BLaER1 (cell line): ENCODE data around the gene LMBR1.
"Not testable (repeated sequence)": the region's sequence is repeated elsewhere in the genome, so short reads cannot be mapped to it uniquely, and the experiment has no call there.

Experiments used
- H3K27ac ChIP-seq: shearing (Covaris generic); formaldehyde crosslinking; 2 replicates; pipeline ENCODE4 v1.8.1; 2022
- H3K27me3 ChIP-seq: shearing (Covaris generic); formaldehyde crosslinking; 2 replicates; pipeline ENCODE4 v1.8.1; 2022
- H3K36me3 ChIP-seq: shearing (Covaris generic); formaldehyde crosslinking; 2 replicates; pipeline ENCODE4 v1.8.1; 2022
- H3K4me1 ChIP-seq: shearing (Covaris generic); formaldehyde crosslinking; 2 replicates; pipeline ENCODE4 v1.8.1; 2022
- H3K4me2 ChIP-seq: shearing (Covaris generic); formaldehyde crosslinking; 2 replicates; pipeline ENCODE4 v1.8.1; 2022
- H3K4me3 ChIP-seq: shearing (Covaris generic); formaldehyde crosslinking; 2 replicates; pipeline ENCODE4 v1.8.1; 2022
- H3K9ac ChIP-seq: shearing (Covaris generic); formaldehyde crosslinking; 2 replicates; pipeline ENCODE4 v1.8.1; 2022
- H3K9me3 ChIP-seq: shearing (Covaris generic); formaldehyde crosslinking; 2 replicates; pipeline ENCODE4 v1.8.1; 2022
- H4K20me1 ChIP-seq: shearing (Covaris generic); formaldehyde crosslinking; 2 replicates; pipeline ENCODE4 v1.8.1; 2022
- Cebpa-rat ChIP-seq: shearing (Covaris generic); IDR thresholded peaks from 2 replicates; pipeline ENCODE4 v1.8.1; 2022

Gene LMBR1

GRCh38 chr7:156655983-156656382 lies 237.0 kb downstream of the LMBR1 start:
- H3K36me3 ChIP-seq = no peaks in the 10 kb centered on the region
- no peak overlapping the region for H3K9ac ChIP-seq
- no peak for TF ChIP-seq Cebpa-rat
- no peak overlapping the region for H3K27ac ChIP-seq
- H3K4me1 ChIP-seq = peaks cover 29% of the 10 kb centered on the region
- H3K9me3 ChIP-seq = no peaks in the 10 kb centered on the region
- no peaks in the 10 kb centered on the region for H4K20me1 ChIP-seq
- peak overlapping the region; percentile 66 for H3K4me2 ChIP-seq
- no peak overlapping the region for H3K4me3 ChIP-seq
- H3K27me3 ChIP-seq = no peaks in the 10 kb centered on the region

DNA sequence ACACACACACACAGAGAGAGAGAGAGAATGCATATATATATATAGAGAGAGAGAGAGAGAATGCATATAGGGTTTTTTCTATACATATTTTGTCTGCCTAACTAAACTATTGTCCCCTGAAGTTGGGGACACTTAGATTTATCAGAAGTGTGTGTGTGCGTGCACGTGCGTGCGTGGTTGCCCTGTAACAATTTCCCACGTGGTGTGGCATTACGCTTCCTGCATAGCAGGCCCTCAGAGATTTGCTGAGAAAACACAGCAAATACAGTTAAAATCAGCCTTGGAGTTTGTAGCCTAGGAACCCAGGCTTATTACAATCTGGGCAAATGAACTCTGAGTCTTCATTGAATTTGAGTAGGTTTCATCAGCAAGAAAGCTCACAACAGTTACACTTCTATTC lies 237.7 kb downstream of the LMBR1 start:
- no peak for TF ChIP-seq Cebpa-rat
- H3K4me3 ChIP-seq = no peak overlapping the region
- H3K27me3 ChIP-seq = no peaks in the 10 kb centered on the region
- no peaks in the 10 kb centered on the region for H4K20me1 ChIP-seq
- H3K4me1 ChIP-seq = peaks cover 29% of the 10 kb centered on the region
- no peak overlapping the region for H3K9ac ChIP-seq
- H3K36me3 ChIP-seq = no peaks in the 10 kb centered on the region
- no peak overlapping the region for H3K27ac ChIP-seq
- H3K4me2 ChIP-seq = peak overlapping the region; percentile 66
- no peaks in the 10 kb centered on the region for H3K9me3 ChIP-seq

- H3K27me3 ChIP-seq = no peaks in the 10 kb centered on the region
- peak overlapping the region; percentile 66 for H3K4me2 ChIP-seq
- no peak overlapping the region for H3K9ac ChIP-seq
- H3K4me3 ChIP-seq = no peak overlapping the region
- H4K20me1 ChIP-seq = no peaks in the 10 kb centered on the region
- no peaks in the 10 kb centered on the region for H3K36me3 ChIP-seq
- no peak overlapping the region; the same call in 1 of the 2 replicates for H3K27ac ChIP-seq
- H3K9me3 ChIP-seq = no peaks in the 10 kb centered on the region
- peaks cover 29% of the 10 kb centered on the region for H3K4me1 ChIP-seq
- TF ChIP-seq Cebpa-rat = no peak
Observed at GRCh38 chr7:156654511-156655234, 238.3 kb downstream of the LMBR1 start.

DNA sequence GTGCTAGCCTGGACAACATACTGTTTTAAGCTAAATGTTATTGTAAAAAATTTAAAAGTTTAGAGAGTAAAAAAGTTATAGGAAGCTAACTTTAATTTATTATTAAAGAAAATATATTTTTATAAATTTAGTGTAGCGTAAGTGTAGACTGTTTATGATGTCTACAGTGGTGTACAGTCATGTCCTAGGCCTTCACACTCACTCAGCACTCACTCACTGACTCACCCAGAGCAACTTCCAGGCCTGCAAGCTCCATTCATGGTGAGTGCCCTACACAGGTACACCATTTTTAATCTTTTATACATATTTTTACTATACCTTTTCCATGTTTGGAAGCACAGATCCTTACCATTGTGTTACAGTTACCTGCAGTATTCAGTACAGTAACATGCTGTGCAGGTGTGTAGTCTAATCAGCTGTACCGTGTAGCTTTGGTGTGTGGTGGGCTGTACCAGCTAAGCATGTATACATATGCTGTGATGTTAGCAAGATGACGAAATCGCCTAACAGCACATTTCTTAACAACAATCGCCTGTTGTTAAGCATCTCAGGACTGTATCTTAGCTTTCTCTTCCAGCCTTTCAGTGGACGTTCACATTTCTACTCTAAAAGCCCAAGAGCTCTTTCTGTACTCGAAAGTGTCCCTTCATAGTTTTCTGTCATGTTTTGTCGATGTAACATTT lies 240.0 kb downstream of the LMBR1 start:
- H3K27me3 ChIP-seq = no peaks in the 10 kb centered on the region
- no peak overlapping the region for H3K9ac ChIP-seq
- H3K9me3 ChIP-seq = no peaks in the 10 kb centered on the region
- no peaks in the 10 kb centered on the region for H3K36me3 ChIP-seq
- H4K20me1 ChIP-seq = no peaks in the 10 kb centered on the region
- TF ChIP-seq Cebpa-rat = no peak
- H3K4me3 ChIP-seq = no peak overlapping the region
- no peak overlapping the region for H3K4me2 ChIP-seq
- peaks cover 29% of the 10 kb centered on the region for H3K4me1 ChIP-seq
- no peak overlapping the region for H3K27ac ChIP-seq

- no peaks in the 10 kb centered on the region for H4K20me1 ChIP-seq
- no peak overlapping the region for H3K27ac ChIP-seq
- H3K4me3 ChIP-seq = no peak overlapping the region
- no peak for TF ChIP-seq Cebpa-rat
- no peaks in the 10 kb centered on the region for H3K9me3 ChIP-seq
- H3K4me2 ChIP-seq = no peak overlapping the region
- H3K9ac ChIP-seq = no peak overlapping the region
- H3K4me1 ChIP-seq = peaks cover 22% of the 10 kb centered on the region
- H3K36me3 ChIP-seq = no peaks in the 10 kb centered on the region
- no peaks in the 10 kb centered on the region for H3K27me3 ChIP-seq
Observed at GRCh38 chr7:156651474-156651873, 241.5 kb downstream of the LMBR1 start.

DNA sequence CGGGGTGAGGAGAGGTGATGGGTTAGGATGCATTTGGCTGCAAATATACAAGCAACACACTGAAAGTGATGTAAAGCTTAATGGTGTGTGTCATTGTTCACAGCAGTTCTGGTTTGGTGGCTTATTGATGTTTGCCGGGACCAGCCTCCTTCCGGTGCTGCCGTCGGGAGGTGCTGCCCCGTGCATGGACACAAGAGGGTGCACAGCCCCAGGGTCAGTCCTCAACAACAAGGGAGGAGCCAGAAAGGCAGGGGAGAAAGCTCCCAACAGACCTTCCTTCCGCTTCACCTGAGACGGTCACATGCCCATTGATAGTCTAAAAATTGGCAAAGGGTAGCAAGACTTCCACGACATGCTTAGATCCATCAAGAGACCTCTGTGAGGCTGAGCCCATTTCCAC lies 242.9 kb downstream of the LMBR1 start:
- H3K9me3 ChIP-seq = no peaks in the 10 kb centered on the region
- no peak for TF ChIP-seq Cebpa-rat
- no peaks in the 10 kb centered on the region for H4K20me1 ChIP-seq
- H3K9ac ChIP-seq = no peak overlapping the region
- H3K4me3 ChIP-seq = no peak overlapping the region
- H3K4me2 ChIP-seq = no peak overlapping the region
- H3K27ac ChIP-seq = no peak overlapping the region
- H3K36me3 ChIP-seq = no peaks in the 10 kb centered on the region
- H3K4me1 ChIP-seq = peaks cover 7% of the 10 kb centered on the region
- no peaks in the 10 kb centered on the region for H3K27me3 ChIP-seq

- not testable (repeated sequence) for H3K36me3 ChIP-seq, H3K9ac ChIP-seq, H3K27me3 ChIP-seq, H3K4me3 ChIP-seq, H3K27ac ChIP-seq, H3K9me3 ChIP-seq, H4K20me1 ChIP-seq, H3K4me2 ChIP-seq, H3K4me1 ChIP-seq
Observed at GRCh38 chr7:156647330-156647729, 245.7 kb downstream of the LMBR1 start.

DNA sequence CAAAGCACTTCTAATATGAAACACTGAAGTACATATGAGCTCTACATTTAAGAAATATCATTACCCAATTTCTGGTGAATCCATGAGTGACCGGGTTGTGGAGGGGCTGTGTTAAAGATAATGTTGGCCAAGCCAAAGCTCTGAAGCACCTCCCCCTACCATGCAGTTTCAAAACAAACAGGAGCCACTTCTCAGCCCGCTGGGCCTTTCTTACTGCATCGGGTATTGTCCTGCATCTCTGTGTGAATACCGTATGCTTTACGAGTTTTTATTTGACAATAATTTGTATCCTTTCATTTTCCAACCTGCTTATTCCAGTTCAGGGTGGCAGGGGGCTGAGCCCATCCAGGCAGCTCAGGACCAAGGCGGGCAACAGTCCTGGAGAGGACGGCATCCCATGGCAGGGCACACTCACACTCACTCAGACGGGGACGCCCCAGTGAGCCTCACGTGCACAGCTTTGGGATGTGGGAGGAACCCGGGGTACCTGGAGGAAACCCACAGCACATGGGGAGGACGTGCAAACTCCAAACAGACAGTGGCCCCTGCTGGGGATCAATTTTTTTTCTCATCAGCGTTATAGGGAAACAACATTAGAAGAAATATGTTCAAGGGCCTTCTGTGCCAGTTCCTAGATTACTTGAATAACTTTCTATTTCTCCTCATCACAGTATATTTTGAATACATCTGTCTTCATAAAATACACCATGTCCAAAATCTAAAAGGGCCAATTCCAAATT lies 250.5 kb downstream of the LMBR1 start:
- Histone ChIP-seq H3K27ac (no peak overlapping the region), H4K20me1 (no peaks in the 10 kb centered on the region), H3K4me1 (peaks cover 14% of the 10 kb centered on the region), H3K4me3 (no peak overlapping the region), H3K4me2 (no peak overlapping the region), H3K9me3 (peaks cover 26% of the 10 kb centered on the region), H3K9ac (no peak overlapping the region), H3K36me3 (no peaks in the 10 kb centered on the region), H3K27me3 (no peaks in the 10 kb centered on the region)
- TF ChIP-seq Cebpa-rat = no peak

- Histone ChIP-seq H3K4me2 (peak overlapping the region; percentile 63), H3K27me3 (no peaks in the 10 kb centered on the region), H3K36me3 (no peaks in the 10 kb centered on the region), H3K9me3 (peaks cover 26% of the 10 kb centered on the region), H4K20me1 (no peaks in the 10 kb centered on the region), H3K9ac (peak overlapping the region; percentile 77), H3K27ac (peak overlapping the region; percentile 76), H3K4me3 (peak overlapping the region; percentile 71), H3K4me1 (peaks cover 14% of the 10 kb centered on the region)
- no peak for TF ChIP-seq Cebpa-rat
Observed at GRCh38 chr7:156640949-156641485, 252.0 kb downstream of the LMBR1 start.
